ENCODE measurements around the gene IFIT2.
A peak's percentile ranks its signal among the peaks of the same experiment; 100 is the strongest.
"Not testable (repeated sequence)": the region's sequence is repeated elsewhere in the genome, so short reads cannot be mapped to it uniquely, and the experiment has no call there.

Gene IFIT2

GRCh38 chr10:89301721-89302445, at the start of gene IFIT2:
Gene IFIT2, plus strand, starts transcription at chr10:89302046. Its CDS starts 78 bp downstream, at chr10:89302124.
- peak; percentile 45 for DNase-seq

- no peak for DNase-seq
These were observed 49.6 kb upstream of the IFIT2 start for GRCh38 chr10:89252225-89252585.

GRCh38 chr10:89255091-89255579, 46.7 kb upstream of the IFIT2 start:
- not testable (repeated sequence) for DNase-seq

GRCh38 chr10:89255793-89256192, 46.1 kb upstream of the IFIT2 start:
- DNase-seq, result no peak

- no peak for DNase-seq
These were observed 45.5 kb upstream of the IFIT2 start for GRCh38 chr10:89256340-89256739.

GRCh38 chr10:89256962-89257361, 44.9 kb upstream of the IFIT2 start:
- no peak for DNase-seq

- no peak for DNase-seq
These were observed 44.3 kb upstream of the IFIT2 start for GRCh38 chr10:89257581-89257980.

GRCh38 chr10:89258881-89259280, 43.0 kb upstream of the IFIT2 start:
- no peak for DNase-seq

- no peak for DNase-seq
These were observed 39.5 kb upstream of the IFIT2 start for GRCh38 chr10:89262086-89263051.

GRCh38 chr10:89263091-89263490, 38.8 kb upstream of the IFIT2 start:
- DNase-seq, result no peak

GRCh38 chr10:89263531-89263930, 38.3 kb upstream of the IFIT2 start:
- no peak for DNase-seq

GRCh38 chr10:89266721-89267453, 35.0 kb upstream of the IFIT2 start:
- no peak for DNase-seq

- DNase-seq, result no peak
These were observed 32.3 kb upstream of the IFIT2 start for GRCh38 chr10:89269433-89270152.

GRCh38 chr10:89270153-89270483, 31.7 kb upstream of the IFIT2 start:
- no peak for DNase-seq

GRCh38 chr10:89271532-89271931, 30.3 kb upstream of the IFIT2 start:
- no peak for DNase-seq

GRCh38 chr10:89273680-89274079, 28.2 kb upstream of the IFIT2 start:
- no peak for DNase-seq

GRCh38 chr10:89274928-89275327, 26.9 kb upstream of the IFIT2 start:
- no peak for DNase-seq

GRCh38 chr10:89275383-89275782, 26.5 kb upstream of the IFIT2 start:
- DNase-seq, result no peak

GRCh38 chr10:89278034-89278535, 23.8 kb upstream of the IFIT2 start:
- DNase-seq, result no peak

GRCh38 chr10:89278900-89279392, 22.9 kb upstream of the IFIT2 start:
- no peak for DNase-seq

GRCh38 chr10:89279421-89279869, 22.4 kb upstream of the IFIT2 start:
- peak; percentile 11 for DNase-seq

GRCh38 chr10:89280508-89280907, 21.3 kb upstream of the IFIT2 start:
- no peak for DNase-seq

Measured in NCI-H1092 treated with DMSO at 0.1 percent for 48 hours (cell line).